Activated CD4-positive, CD25-positive, alpha-beta regulatory T cell treated with anti-CD3 and anti-CD28 coated beads, Interleukin-2, amount 50 U/mL, for 72 hours (primary cell): ENCODE results near the gene SPPL2B.
"Not testable (repeated sequence)": the region's sequence is repeated elsewhere in the genome, so short reads cannot be mapped to it uniquely, and the experiment has no call there.

Source experiments
- DNase-seq: peaks from one replicate; pipeline ENCODE4 v3.0.0; 2021

Gene SPPL2B

GRCh38 chr19:2382530-2383222, 54.2 kb downstream of the SPPL2B start:
- no peak for DNase-seq

- DNase-seq: no peak
Observed at GRCh38 chr19:2385053-2385721, 56.7 kb downstream of the SPPL2B start.

DNA sequence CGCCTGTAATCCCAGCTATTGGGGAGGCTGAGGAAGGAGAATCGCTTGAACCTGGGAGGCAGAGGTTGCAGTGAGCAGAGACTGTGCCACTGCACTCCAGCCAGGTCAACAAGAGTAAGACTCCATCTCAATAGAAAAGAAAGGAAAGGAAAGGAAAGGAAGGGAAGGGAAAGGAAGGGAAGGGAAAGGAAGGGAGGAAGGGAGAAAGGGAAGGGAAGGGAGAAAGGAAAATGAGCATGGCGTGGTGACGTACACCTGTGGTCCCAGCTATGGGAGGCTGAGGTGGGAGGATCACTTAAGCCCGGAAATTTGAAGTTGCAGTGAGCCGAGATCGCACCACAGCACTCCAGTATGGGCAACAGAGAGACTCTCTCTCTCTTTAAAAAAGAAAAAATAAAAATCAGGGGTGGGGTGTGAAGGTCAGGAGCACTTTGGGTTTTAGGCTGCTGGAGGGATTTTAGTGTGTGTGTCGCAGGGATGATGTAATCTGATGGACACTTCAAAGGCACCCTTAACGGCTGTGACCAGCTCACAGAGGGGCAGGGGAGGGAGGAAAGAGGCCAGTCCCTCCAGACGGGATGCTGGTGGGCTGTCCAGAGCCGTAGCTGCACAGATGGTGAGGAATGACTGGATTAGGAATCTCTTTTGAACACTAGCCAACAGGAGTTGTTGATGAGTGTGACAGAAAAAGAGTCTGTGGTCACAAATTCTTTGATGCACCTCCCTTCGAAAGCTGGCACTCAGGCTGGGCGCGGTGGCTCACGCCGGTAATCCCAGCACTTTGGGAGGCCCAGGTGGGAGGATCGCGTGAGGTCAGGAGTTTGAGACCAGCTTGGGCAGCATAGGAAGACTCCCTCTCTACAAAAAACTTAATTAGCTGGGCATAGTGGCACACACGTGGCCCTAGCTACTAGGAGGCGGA, 59.1 kb downstream of the SPPL2B start:
- DNase-seq: no peak

- no peak for DNase-seq
Observed at GRCh38 chr19:2389594-2389993, 61.1 kb downstream of the SPPL2B start.

GRCh38 chr19:2391118-2391725, 62.7 kb downstream of the SPPL2B start:
- no peak for DNase-seq

GRCh38 chr19:2392366-2392765, 63.9 kb downstream of the SPPL2B start:
- DNase-seq: no peak

DNA sequence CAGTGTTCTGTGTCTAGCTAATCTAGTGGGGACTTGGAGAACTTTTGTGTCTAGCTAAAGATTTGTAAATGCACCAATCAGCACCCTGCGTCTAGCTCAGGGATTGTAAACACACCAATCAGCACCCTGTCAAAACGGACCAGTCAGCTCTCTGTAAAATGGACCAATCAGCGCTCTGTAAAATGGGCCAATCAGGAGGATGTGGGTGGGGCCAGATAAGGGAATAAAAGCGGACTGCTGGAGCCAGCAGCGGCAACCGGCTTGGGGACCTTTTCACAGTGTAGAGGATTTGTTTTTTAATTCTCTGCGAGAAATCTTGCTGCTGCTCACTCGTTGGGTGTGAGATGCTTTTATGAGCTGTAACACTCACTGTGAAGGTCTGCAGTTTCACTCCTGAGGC, 64.4 kb downstream of the SPPL2B start:
- DNase-seq: not testable (repeated sequence)

DNA sequence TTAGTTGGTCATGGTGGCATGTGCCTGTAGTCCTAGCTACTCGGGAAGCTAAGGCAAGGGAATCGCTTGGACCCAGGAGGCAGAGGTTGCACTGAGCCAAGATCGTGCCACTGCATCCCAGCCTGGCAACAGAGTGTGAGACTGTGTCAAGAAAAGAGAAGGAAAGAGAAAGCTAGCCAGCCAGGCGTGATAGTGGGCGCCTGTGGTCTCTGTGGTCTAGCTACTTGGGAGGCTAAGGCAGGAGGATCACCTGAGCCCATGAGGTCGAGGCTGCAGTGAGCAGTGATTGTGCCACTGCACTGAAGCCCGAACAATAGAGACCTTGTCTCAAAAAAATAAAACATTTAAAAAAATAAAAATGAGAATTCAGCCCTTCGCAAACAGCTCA, 65.6 kb downstream of the SPPL2B start:
- DNase-seq: no peak

- no peak for DNase-seq
Observed at GRCh38 chr19:2394442-2395292, 66.2 kb downstream of the SPPL2B start.

- not testable (repeated sequence) for DNase-seq
Observed at GRCh38 chr19:2395293-2395829, 66.9 kb downstream of the SPPL2B start.

GRCh38 chr19:2397173-2397572, 68.7 kb downstream of the SPPL2B start:
- not testable (repeated sequence) for DNase-seq

- no peak for DNase-seq
Observed at GRCh38 chr19:2398735-2399305, 70.3 kb downstream of the SPPL2B start.

DNA sequence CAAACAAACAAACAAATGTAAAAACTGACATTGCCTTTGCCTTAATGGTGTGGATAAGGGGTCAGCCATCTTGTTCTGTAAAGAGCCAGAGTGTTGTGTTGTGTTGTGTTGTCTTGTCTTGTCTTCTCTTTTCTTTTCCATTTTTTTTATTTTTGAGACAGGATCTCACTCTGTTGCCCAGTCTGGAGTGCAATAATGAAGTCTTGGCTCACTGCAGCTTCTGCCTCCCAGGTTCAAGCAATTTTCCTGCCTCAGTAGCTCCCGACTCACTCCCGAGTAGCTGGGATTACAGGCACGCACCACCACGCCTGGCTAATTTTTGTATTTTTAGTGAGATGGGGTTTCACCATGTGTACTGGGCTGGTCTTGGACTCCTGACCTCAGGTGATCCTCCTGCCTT, 71.1 kb downstream of the SPPL2B start:
- no peak for DNase-seq
